Mucosa of descending colon (tissue), 3 donors: ENCODE results near the gene RAF1. TPM values are rescaled to one million over a fixed set of nuclear protein-coding genes. Genes with fewer than 3 reads are reported as not detected.

Source experiments
- ATAC-seq: fragments of 200-7000 bp; cut with Tn5 transposase; one replicate; pipeline ENCODE4 v1.9.1; 2020; ENCODE audit warnings: mild to moderate bottlenecking, moderate library complexity
- DNase-seq, 3 donors: peaks; one replicate each; pipeline ENCODE4 v3.0.0-alpha.2; 2020
- H3K36me3 ChIP-seq: fragments of 200-600 bp; one replicate; pipeline ENCODE4 v1.8.0; 2021; ENCODE audit warnings: low read depth, mild to moderate bottlenecking
- H3K4me1 ChIP-seq: fragments of 200-600 bp; one replicate; pipeline ENCODE4 v1.8.0; 2021; ENCODE audit warnings: low read depth, mild to moderate bottlenecking
- H3K4me3 ChIP-seq: fragments of 200-600 bp; one replicate; pipeline ENCODE4 v1.8.0; 2021; ENCODE audit warnings: mild to moderate bottlenecking
- H3K9me3 ChIP-seq: fragments of 200-600 bp; one replicate; pipeline ENCODE4 v1.8.0; 2021; ENCODE audit warnings: mild to moderate bottlenecking
- intact Hi-C, 2 donors: fragments of 100-400 bp; cut with DNase I in 1 of 2; cut with micrococcal nuclease in 1 of 2; formaldehyde crosslinking; loops; one replicate each; pipeline versions ENCODE4 v1.11.0 to v1.11.1; 2022; cut with DNase I, micrococcal nuclease
- total RNA-seq, 3 donors: library from RNA; stranded (reverse); fragmentation: NEBNext Ultra II Directional in 2 of 3; extraction: Animal tissue kit (Norgen Biotek cat#: 25700) in 2 of 3; gene quantifications; one replicate each; pipeline versions ENCODE4 v1.2.1 to v1.2.4, GENCODE V29; 2021 to 2023
- TF ChIP-seq, protein P1 (sequence below): fragments of 200-600 bp; IDR thresholded peaks from one replicate; pipeline ENCODE4 v1.8.0; 2022; ENCODE audit warnings: antibody characterized with exemption, mild to moderate bottlenecking
- donor health status: DM: no; HTN: no; CAD: no; lungs with moderate emphysema.
- donor health status: DM: no; HTN: no; CAD: no.
- donor health status: DM: no; HTN: yes; CAD: no.

RAF1 gene
- total RNA-seq, 3 donors from 2014 or later: 75.4 to 99.7 (median 76.9) TPM

GRCh38 chr3:12660196-12660595 lies 3.7 kb downstream of the RAF1 start:
- TF ChIP-seq, protein P1, sequence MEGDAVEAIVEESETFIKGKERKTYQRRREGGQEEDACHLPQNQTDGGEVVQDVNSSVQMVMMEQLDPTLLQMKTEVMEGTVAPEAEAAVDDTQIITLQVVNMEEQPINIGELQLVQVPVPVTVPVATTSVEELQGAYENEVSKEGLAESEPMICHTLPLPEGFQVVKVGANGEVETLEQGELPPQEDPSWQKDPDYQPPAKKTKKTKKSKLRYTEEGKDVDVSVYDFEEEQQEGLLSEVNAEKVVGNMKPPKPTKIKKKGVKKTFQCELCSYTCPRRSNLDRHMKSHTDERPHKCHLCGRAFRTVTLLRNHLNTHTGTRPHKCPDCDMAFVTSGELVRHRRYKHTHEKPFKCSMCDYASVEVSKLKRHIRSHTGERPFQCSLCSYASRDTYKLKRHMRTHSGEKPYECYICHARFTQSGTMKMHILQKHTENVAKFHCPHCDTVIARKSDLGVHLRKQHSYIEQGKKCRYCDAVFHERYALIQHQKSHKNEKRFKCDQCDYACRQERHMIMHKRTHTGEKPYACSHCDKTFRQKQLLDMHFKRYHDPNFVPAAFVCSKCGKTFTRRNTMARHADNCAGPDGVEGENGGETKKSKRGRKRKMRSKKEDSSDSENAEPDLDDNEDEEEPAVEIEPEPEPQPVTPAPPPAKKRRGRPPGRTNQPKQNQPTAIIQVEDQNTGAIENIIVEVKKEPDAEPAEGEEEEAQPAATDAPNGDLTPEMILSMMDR: no peak
- Histone ChIP-seq H3K4me1 (peaks cover 40% of the 10 kb centered on the region), H3K4me3 (no peak overlapping the region), H3K36me3 (no peaks in the 10 kb centered on the region), H3K9me3 (no peaks in the 10 kb centered on the region)
- ATAC-seq (no peak), DNase-seq (no peak)
- intact Hi-C loops: no loop called here

GRCh38 chr3:12659316-12660015 lies 4.5 kb downstream of the RAF1 start:
- TF ChIP-seq, protein P1: no peak
- no peaks in the 10 kb centered on the region for H3K9me3 ChIP-seq
- no peak overlapping the region for H3K4me3 ChIP-seq
- peaks cover 40% of the 10 kb centered on the region for H3K4me1 ChIP-seq
- intact Hi-C loops: no loop called here
- H3K36me3 ChIP-seq: no peaks in the 10 kb centered on the region
- no peak for ATAC-seq
- DNase-seq: no peak

DNA sequence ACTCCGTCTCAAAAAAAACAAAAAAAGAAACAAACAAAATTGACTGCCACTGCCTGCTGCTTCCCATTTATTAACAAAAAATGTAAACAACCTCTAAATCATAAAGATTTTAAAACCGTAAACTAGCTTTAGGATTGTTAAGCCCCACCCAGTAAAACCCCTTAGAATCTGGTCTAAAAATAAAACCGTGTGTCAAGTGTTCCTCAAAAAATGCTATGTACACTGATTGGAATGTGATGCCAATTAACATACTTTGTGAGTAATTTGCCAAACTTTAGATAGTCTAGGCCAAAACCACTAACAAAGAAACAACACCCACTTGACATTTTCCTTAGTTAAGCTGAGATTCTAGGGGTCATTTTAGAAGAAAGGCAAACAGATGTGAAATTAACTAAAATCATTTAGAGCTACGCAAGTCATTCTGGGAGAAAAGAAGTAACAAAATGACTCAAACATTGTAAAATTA lies 5.3 kb downstream of the RAF1 start:
- Histone ChIP-seq H3K36me3 (no peaks in the 10 kb centered on the region), H3K4me1 (peaks cover 40% of the 10 kb centered on the region), H3K9me3 (no peaks in the 10 kb centered on the region), H3K4me3 (no peak overlapping the region)
- intact Hi-C loops: no loop called here
- TF ChIP-seq, protein P1: no peak
- no peak for ATAC-seq
- no peak for DNase-seq

DNA sequence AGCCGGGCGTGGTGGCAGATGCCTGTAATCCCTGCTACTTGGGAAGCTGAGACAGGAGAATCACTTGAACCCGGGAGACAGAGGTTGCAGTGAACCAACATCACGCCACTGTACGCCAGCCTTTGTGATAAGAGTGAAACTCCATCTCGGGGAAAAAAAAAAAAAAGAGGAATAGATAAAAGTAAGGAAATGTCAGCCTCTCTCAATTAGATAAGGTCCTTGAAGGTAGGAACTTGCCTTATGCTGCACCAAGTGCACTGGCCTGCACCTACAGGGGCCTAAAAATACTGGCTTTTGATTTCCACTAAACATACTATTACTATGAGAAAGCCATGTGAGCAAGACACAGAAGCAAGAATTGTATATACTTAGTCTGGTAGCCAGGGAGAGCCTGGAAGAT lies 7.1 kb downstream of the RAF1 start:
- Histone ChIP-seq H3K9me3 (no peaks in the 10 kb centered on the region), H3K4me1 (peaks cover 33% of the 10 kb centered on the region), H3K4me3 (no peak overlapping the region), H3K36me3 (no peaks in the 10 kb centered on the region)
- intact Hi-C loops: no loop called here
- TF ChIP-seq, protein P1: no peak
- DNase-seq (no peak), ATAC-seq (no peak)

- no peak overlapping the region for H3K4me3 ChIP-seq
- ATAC-seq (no peak), DNase-seq (no peak)
- TF ChIP-seq, protein P1: no peak
- intact Hi-C loops: no loop called here
- H3K36me3 ChIP-seq: no peaks in the 10 kb centered on the region
- H3K4me1 ChIP-seq: peaks cover 26% of the 10 kb centered on the region
- H3K9me3 ChIP-seq: no peaks in the 10 kb centered on the region
Observed at GRCh38 chr3:12656193-12656592, 7.7 kb downstream of the RAF1 start.

DNA sequence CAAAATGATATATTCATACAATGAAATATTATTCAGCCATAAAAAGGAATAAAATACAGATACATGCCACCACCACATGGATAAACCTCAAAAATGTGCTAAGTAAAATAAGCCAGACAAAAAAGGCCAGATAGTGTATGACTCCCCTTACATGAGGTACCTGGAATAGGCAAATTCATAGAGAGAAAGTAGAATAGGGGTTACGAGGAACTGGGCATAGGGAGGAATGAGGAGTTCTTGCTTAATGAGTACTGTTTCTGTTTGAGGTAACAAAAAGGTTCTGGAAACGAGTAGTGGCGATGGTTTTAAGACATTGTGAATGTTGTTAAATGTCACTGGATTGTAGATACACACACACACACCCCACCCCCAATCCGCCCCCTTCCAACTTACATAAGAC lies 8.2 kb downstream of the RAF1 start:
- no peaks in the 10 kb centered on the region for H3K9me3 ChIP-seq
- intact Hi-C loops: no loop called here
- ATAC-seq (no peak), DNase-seq (no peak)
- H3K36me3 ChIP-seq: no peaks in the 10 kb centered on the region
- H3K4me1 ChIP-seq: peaks cover 22% of the 10 kb centered on the region
- no peak overlapping the region for H3K4me3 ChIP-seq
- TF ChIP-seq, protein P1: no peak
